T-helper 1 cell treated with Interleukin-12 subunit alpha and Interleukin-12 subunit beta and Interleukin-4 antibody, amounts not matched to agents 30 μg/mL and 1 μg/mL, for 36 hours (primary cell): Measurements from ENCODE around the gene RCOR3.
"Not testable (repeated sequence)": the region's sequence is repeated elsewhere in the genome, so short reads cannot be mapped to it uniquely, and the experiment has no call there.

Experiments
- H3K27ac Mint-ChIP-seq: one replicate; pipeline ENCODE4 v1.8.0; 2021; ENCODE audit warnings: mild to moderate bottlenecking, mixed read lengths
- H3K27me3 Mint-ChIP-seq: one replicate; pipeline ENCODE4 v1.8.0; 2021; ENCODE audit warnings: low read depth, mixed read lengths
- H3K36me3 Mint-ChIP-seq: one replicate; pipeline ENCODE4 v1.8.0; 2021; ENCODE audit warnings: low read depth, mixed read lengths
- H3K4me1 Mint-ChIP-seq: one replicate; pipeline ENCODE4 v1.8.0; 2021; ENCODE audit warnings: low read depth, mixed read lengths
- H3K4me3 Mint-ChIP-seq: one replicate; pipeline ENCODE4 v1.8.0; 2021; ENCODE audit warnings: mild to moderate bottlenecking, moderate library complexity, mixed read lengths
- H3K9me3 Mint-ChIP-seq: one replicate; pipeline ENCODE4 v1.8.0; 2021; ENCODE audit warnings: mixed read lengths

Gene RCOR3

GRCh38 chr1:211258756-211259637 lies at the start of gene RCOR3:
Gene RCOR3, plus strand, starts transcription at chr1:211259366. Its CDS starts 195 bp downstream, at chr1:211259561.
- Mint-ChIP-seq H3K4me3 (peak within 1 kb of the TSS; percentile 98), H3K27me3 (peaks cover 2% of the 10 kb centered on the region), H3K27ac (peak within 1 kb of the TSS; percentile 95)

GRCh38 chr1:211210052-211210451 lies 49.1 kb upstream of the RCOR3 start:
- Mint-ChIP-seq H3K36me3 (no peaks in the 10 kb centered on the region), H3K4me1 (no peaks in the 10 kb centered on the region), H3K9me3 (no peaks in the 10 kb centered on the region), H3K27me3 (peaks cover 8% of the 10 kb centered on the region), H3K27ac (no peak overlapping the region), H3K4me3 (no peak overlapping the region)

More at GRCh38 chr1:211258756-211259637, at the start of gene RCOR3:
- Mint-ChIP-seq H3K9me3 (no peaks in the 10 kb centered on the region), H3K36me3 (peaks cover 7% of the 10 kb centered on the region), H3K4me1 (peaks cover 14% of the 10 kb centered on the region)

- H3K27me3 Mint-ChIP-seq, result peaks cover 11% of the 10 kb centered on the region
- no peak overlapping the region for H3K4me3 Mint-ChIP-seq
- no peaks in the 10 kb centered on the region for H3K9me3 Mint-ChIP-seq
- no peaks in the 10 kb centered on the region for H3K4me1 Mint-ChIP-seq
- no peaks in the 10 kb centered on the region for H3K36me3 Mint-ChIP-seq
- no peak overlapping the region for H3K27ac Mint-ChIP-seq
Measured at GRCh38 chr1:211210965-211211364, 48.2 kb upstream of the RCOR3 start.

GRCh38 chr1:211213702-211214101 lies 45.5 kb upstream of the RCOR3 start:
- Mint-ChIP-seq H3K27ac (no peak overlapping the region), H3K27me3 (peaks cover 13% of the 10 kb centered on the region), H3K4me3 (no peak overlapping the region), H3K36me3 (no peaks in the 10 kb centered on the region), H3K4me1 (no peaks in the 10 kb centered on the region), H3K9me3 (no peaks in the 10 kb centered on the region)

GRCh38 chr1:211215577-211215976 lies 43.6 kb upstream of the RCOR3 start:
- no peaks in the 10 kb centered on the region for H3K36me3 Mint-ChIP-seq
- no peak overlapping the region for H3K27ac Mint-ChIP-seq
- no peaks in the 10 kb centered on the region for H3K9me3 Mint-ChIP-seq
- no peaks in the 10 kb centered on the region for H3K4me1 Mint-ChIP-seq
- no peak overlapping the region for H3K4me3 Mint-ChIP-seq
- H3K27me3 Mint-ChIP-seq, result peaks cover 13% of the 10 kb centered on the region

- Mint-ChIP-seq H3K4me3 (no peak overlapping the region), H3K27me3 (peaks cover 13% of the 10 kb centered on the region), H3K4me1 (no peaks in the 10 kb centered on the region), H3K27ac (no peak overlapping the region), H3K9me3 (no peaks in the 10 kb centered on the region), H3K36me3 (no peaks in the 10 kb centered on the region)
Measured at GRCh38 chr1:211217392-211217791, 41.8 kb upstream of the RCOR3 start.

- H3K27ac Mint-ChIP-seq, H3K4me1 Mint-ChIP-seq, H3K27me3 Mint-ChIP-seq, H3K36me3 Mint-ChIP-seq, H3K4me3 Mint-ChIP-seq, H3K9me3 Mint-ChIP-seq: not testable (repeated sequence)
Measured at GRCh38 chr1:211222469-211223234, 36.5 kb upstream of the RCOR3 start.

GRCh38 chr1:211228573-211229364 lies 30.4 kb upstream of the RCOR3 start:
- H3K27me3 Mint-ChIP-seq, H3K9me3 Mint-ChIP-seq, H3K36me3 Mint-ChIP-seq: not testable (repeated sequence)
- Mint-ChIP-seq H3K27ac (peak overlapping the region; percentile 79), H3K4me1 (peaks cover 19% of the 10 kb centered on the region), H3K4me3 (peak overlapping the region; percentile 13)

- H3K27ac Mint-ChIP-seq, result peak overlapping the region; percentile 79
- no peaks in the 10 kb centered on the region for H3K9me3 Mint-ChIP-seq
- H3K27me3 Mint-ChIP-seq, result peaks cover 5% of the 10 kb centered on the region
- H3K4me3 Mint-ChIP-seq, result peak overlapping the region; percentile 13
- no peaks in the 10 kb centered on the region for H3K36me3 Mint-ChIP-seq
- peaks cover 19% of the 10 kb centered on the region for H3K4me1 Mint-ChIP-seq
Measured at GRCh38 chr1:211229365-211229759, 29.8 kb upstream of the RCOR3 start.

GRCh38 chr1:211231873-211232272 lies 27.3 kb upstream of the RCOR3 start:
- no peak overlapping the region for H3K4me3 Mint-ChIP-seq
- H3K27me3 Mint-ChIP-seq, result peaks cover 5% of the 10 kb centered on the region
- no peaks in the 10 kb centered on the region for H3K36me3 Mint-ChIP-seq
- peaks cover 19% of the 10 kb centered on the region for H3K4me1 Mint-ChIP-seq
- H3K9me3 Mint-ChIP-seq, result no peaks in the 10 kb centered on the region
- no peak overlapping the region for H3K27ac Mint-ChIP-seq

GRCh38 chr1:211236633-211237320 lies 22.4 kb upstream of the RCOR3 start:
- no peak overlapping the region for H3K4me3 Mint-ChIP-seq

GRCh38 chr1:211237579-211237978 lies 21.6 kb upstream of the RCOR3 start:
- no peaks in the 10 kb centered on the region for H3K9me3 Mint-ChIP-seq

More at GRCh38 chr1:211236633-211237320, 22.4 kb upstream of the RCOR3 start:
- Mint-ChIP-seq H3K4me1 (peaks cover 2% of the 10 kb centered on the region), H3K36me3 (no peaks in the 10 kb centered on the region), H3K27ac (no peak overlapping the region), H3K9me3 (no peaks in the 10 kb centered on the region), H3K27me3 (peaks cover 5% of the 10 kb centered on the region)

GRCh38 chr1:211240567-211240966 lies 18.6 kb upstream of the RCOR3 start:
- not testable (repeated sequence) for H3K27ac Mint-ChIP-seq, H3K4me3 Mint-ChIP-seq, H3K9me3 Mint-ChIP-seq, H3K36me3 Mint-ChIP-seq, H3K4me1 Mint-ChIP-seq
- peaks cover 15% of the 10 kb centered on the region for H3K27me3 Mint-ChIP-seq

More at GRCh38 chr1:211237579-211237978, 21.6 kb upstream of the RCOR3 start:
- no peak overlapping the region for H3K27ac Mint-ChIP-seq
- peaks cover 2% of the 10 kb centered on the region for H3K4me1 Mint-ChIP-seq
- H3K27me3 Mint-ChIP-seq, result peaks cover 8% of the 10 kb centered on the region
- no peak overlapping the region for H3K4me3 Mint-ChIP-seq
- no peaks in the 10 kb centered on the region for H3K36me3 Mint-ChIP-seq

- no peak overlapping the region for H3K4me3 Mint-ChIP-seq
- no peaks in the 10 kb centered on the region for H3K9me3 Mint-ChIP-seq
- H3K27ac Mint-ChIP-seq, result no peak overlapping the region
- H3K4me1 Mint-ChIP-seq, result peaks cover 2% of the 10 kb centered on the region
- H3K27me3 Mint-ChIP-seq, result peaks cover 15% of the 10 kb centered on the region
- H3K36me3 Mint-ChIP-seq, result no peaks in the 10 kb centered on the region
Measured at GRCh38 chr1:211241071-211241470, 18.1 kb upstream of the RCOR3 start.
